H4 (cell line): ENCODE measurements around the gene CREB1. TPM values are rescaled to one million over a fixed set of nuclear protein-coding genes. Genes with fewer than 3 reads are reported as not detected.
"Not testable (repeated sequence)": the region's sequence is repeated elsewhere in the genome, so short reads cannot be mapped to it uniquely, and the experiment has no call there.

Source experiments
- DNase-seq: peaks from one replicate; pipeline ENCODE4 v3.0.0-alpha.2; 2015; ENCODE audit warnings: low spot score
- total RNA-seq: library from RNA; depleted of rRNA; stranded (reverse); fragments of >200 nt; shearing (Covaris generic); gene quantifications from 2 replicates; pipeline ENCODE4 v1.2.3, GENCODE V29; 2014; rRNA removed

CREB1 gene
- total RNA-seq = 11.2 and 37.9 TPM in 2 replicates

- peak; percentile 95 for DNase-seq
Measured at GRCh38 chr2:207529330-207530159, at the start of gene CREB1. Gene CREB1 (plus strand): TSS chr2:207529962. CDS start chr2:207555636, 25,674 bp downstream.

DNA sequence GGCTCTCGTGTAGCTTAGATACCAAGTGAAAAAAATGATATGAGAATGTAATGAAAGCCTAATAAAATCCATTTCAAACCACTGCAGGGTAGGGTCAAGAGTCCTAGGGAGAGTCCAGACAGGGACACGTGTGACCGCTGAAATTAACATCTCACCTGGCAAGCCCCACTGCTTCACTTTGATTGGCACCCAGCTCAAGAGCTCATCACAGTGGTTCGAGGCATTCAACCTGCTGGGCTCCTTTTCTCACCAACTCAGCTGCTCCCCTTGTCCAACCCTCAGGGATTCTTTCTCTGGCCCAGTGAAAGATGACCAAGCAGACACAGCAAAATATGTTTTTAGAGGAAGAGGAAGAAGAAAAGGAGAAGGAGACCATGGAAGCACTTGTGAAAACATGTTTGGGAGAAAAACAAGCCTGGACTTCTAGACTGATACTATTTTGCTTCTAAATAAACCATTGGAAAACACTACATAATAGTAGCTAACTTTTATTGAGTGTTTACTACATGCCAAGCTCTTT is 49.2 kb upstream of the CREB1 start:
- no peak for DNase-seq

DNA sequence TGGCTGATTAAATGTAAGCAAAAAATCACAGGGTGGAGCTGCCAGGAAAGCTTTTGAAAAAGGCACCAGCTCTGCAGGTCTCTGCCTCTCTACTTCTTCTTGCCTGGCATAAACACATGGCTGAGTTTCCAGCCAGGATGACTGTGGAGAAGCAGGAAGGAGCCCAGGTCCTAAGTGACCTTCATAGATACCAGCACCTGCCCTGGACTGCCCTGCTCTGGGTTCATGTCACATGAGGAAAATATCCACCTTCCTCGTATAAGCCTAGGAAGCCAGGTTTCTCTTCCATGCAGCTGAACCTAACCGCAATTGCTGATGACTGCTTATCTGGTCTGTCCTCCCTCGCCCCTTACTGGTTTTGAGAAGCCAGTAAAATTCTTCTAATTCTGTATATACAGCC is 47.8 kb upstream of the CREB1 start:
- DNase-seq = no peak

- DNase-seq = no peak
Measured at GRCh38 chr2:207482630-207483029, 47.1 kb upstream of the CREB1 start.

DNA sequence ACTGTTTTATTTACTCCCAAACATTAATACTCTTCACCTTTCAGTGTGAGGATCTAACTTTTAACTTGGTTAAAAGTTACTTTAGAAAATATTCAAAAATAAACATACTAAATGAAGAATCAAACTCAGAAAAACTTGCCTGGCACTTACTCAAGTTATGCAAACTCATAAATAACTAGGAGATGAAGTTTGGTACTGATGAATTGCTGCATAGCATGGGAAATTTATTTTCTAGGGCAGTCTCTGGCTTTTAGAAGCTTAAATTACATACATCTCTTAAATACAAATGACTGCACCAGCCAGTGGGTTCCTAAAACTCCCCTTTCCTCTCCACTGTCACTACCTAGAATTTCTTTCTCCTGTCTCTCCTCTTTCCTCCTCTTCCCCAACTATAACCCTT is 46.7 kb upstream of the CREB1 start:
- no peak for DNase-seq

DNA sequence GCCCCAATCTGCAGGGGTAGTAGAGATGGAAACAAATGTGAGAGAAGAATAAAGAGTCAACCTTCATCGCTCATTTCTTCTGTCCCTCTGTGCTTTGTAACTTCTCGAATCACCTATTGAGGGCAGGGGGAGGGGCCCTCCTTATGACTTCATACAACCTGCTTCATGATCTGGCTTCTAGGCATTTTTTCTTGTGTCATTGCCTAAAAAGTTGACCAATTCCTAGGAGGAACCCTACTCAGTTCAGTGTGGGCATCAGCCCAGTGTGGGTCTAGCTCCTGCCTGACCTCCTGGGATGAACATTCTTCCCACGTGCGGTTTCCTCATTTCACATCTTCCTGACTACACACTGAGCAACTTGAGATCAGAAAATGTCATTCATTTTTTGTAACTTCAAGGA is 46.3 kb upstream of the CREB1 start:
- no peak for DNase-seq

- no peak for DNase-seq
Measured at GRCh38 chr2:207484444-207485391, 45.0 kb upstream of the CREB1 start.

DNA sequence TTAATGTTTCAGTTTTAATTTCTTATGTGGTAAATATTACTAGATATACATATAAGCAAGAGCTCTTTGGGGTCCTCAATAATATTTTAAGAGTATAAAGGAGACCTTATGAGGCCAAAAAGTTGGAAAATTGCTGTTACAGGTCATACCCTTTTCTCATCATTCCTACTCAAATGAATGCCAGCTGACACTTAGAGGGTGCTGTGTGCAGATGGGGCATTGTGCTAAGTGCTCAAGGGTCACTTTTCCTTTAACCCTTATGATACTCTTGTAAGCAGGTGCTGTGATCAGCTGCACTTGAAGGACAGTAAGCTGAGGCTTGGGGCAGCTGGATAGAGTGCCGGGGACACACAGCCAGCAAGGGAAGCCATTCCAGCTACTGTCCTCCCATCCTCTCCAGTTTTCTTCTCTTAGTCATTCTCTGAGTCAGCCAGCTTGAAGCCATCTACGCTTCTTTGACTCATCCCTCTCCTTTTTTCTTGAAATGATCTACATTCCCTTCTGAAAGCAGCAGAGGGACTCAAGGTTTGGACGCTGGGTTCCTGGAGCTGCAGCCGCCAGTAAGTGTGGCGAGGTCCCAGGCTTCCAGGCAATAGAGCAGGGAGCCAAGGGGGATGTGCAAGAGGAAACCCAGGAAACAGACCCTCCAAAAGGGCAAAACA is 42.0 kb upstream of the CREB1 start:
- DNase-seq = no peak

GRCh38 chr2:207489251-207489650 is 40.5 kb upstream of the CREB1 start:
- DNase-seq = no peak

DNA sequence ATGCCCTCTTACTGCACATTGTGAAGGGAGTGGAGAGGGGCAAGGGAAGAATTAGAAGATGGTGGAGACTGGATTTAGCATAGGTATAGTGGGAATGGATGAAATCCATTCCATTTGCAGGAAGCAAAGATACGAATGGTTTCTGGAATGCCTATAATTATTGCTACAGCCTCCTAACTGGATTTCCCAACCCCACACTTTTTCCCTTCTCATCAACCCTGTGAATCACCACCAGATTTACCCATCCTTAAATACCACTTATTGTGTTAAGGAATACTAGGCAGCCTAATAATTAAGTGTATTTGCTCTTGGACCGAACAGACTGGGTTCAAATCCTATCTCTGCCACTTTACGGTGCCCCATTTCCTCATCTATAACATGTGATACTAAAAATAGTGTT is 39.3 kb upstream of the CREB1 start:
- DNase-seq = no peak

DNA sequence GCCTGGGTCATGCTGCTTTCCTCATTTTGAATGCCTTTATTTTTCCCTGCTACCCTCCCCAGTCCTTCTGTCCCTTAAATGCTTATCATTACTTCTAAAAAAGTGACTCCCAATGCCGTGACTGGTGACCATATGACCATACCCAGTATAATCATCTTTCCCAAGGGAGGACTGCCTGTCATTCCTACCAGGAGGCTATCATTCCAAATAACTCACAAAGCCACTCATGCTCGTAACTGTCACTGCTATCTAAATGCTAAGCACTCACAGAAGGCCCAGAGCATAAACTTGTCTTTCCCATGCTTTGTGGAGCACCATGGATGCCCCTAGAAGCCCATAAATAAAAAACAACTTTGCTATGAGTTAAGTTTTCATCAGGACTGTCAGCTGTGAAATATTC is 38.7 kb upstream of the CREB1 start:
- no peak for DNase-seq

- DNase-seq = no peak
Measured at GRCh38 chr2:207491956-207492355, 37.8 kb upstream of the CREB1 start.

GRCh38 chr2:207492461-207492860 is 37.3 kb upstream of the CREB1 start:
- DNase-seq = no peak

- DNase-seq = no peak
Measured at GRCh38 chr2:207494137-207494536, 35.6 kb upstream of the CREB1 start.

GRCh38 chr2:207496936-207497335 is 32.8 kb upstream of the CREB1 start:
- DNase-seq = not testable (repeated sequence)

DNA sequence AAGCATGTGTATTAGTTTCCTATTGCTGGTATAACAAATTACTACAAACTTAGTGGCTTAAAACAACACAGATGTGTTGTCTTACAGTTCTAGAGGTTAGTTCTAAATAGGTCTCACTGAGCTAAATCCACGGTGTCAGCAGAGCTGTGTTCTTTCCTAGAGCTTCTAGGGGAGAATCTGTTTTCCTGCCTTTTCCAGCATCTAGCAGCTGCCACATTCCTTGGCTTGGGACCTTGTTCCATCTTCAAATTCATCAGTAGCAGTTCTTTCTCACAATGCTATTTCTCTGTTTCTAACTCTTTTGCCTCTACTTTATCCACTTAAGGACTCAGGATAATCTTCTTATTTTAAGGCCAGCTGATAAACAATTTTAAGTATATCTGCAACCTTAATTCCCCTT is 32.2 kb upstream of the CREB1 start:
- DNase-seq = no peak

DNA sequence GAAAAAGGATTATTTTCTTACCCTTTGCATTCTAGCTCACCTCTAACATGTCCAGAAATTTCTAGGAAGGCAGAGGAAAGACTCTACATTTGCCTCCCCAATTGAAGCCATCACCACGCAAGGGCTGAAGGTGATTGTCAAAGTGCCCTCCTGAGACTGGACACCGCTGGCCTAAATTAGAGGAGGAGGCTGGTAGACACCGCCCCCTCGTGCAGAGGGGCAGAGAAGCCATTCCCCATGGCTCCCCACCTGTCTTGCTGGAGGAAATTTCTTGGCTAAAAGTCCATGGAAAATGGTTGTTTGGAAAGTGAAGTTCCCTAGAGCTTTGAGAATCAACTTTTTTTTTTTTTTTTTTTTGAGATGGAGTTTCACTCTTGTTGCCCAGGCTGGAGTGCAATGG is 31.3 kb upstream of the CREB1 start:
- no peak for DNase-seq

GRCh38 chr2:207499114-207499513 is 30.6 kb upstream of the CREB1 start:
- no peak for DNase-seq

GRCh38 chr2:207501802-207502576 is 27.8 kb upstream of the CREB1 start:
- no peak for DNase-seq

DNA sequence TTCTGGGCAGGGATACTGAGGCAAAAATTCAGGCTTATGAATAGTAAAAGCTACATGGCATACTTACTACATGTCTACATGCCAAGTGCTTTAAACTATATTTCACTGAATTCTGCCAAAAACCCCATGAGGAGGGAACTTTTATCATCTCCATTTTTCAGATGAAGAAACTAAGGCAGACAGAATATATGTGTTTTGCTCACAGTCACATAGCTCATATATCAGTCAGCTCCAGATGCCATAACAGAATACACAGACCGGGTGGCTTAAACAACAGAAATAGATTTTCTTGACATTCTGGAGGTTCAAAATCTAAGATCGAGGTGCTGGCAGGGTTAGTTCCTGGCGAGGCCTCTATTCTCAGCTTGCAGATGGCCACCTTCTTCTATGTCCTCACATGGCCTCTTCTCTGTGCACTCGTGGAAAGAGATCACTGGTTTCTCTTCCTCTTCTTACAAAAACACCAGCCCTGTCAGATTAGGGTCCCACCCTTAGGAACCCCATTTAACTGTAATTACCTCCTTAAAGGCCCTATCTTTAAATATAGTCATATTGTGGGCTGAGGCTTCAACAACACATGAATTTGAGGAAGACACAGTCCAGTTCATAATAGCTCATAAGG is 27.1 kb upstream of the CREB1 start:
- DNase-seq = no peak

- DNase-seq = no peak
Measured at GRCh38 chr2:207503234-207503633, 26.5 kb upstream of the CREB1 start.
